ENCODE data around the gene MEGF11. TPM values are rescaled to one million over a fixed set of nuclear protein-coding genes. Genes with fewer than 3 reads are reported as not detected.

MEGF11 gene
- total RNA-seq, 2 experiments from 2014 or later = 3.3 to 6.8 TPM

DNA sequence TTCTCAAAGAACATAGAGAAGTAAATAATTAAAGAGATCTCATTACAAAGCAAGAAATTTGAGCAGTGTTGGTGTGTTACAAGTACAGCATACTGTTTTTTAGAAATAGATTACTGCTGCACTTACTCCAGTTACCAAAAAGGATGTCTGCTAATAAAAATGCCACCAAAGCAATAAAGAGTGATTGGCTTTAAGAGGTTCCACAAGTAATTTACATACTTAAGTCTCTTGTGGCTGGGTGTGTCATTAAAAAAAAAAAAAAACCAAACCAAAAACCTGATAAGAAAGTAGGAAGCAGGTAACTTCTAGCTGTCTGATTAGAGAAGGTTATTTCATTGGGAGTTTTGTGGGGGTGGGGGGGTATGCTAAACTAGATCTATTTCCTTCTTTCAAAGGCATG lies 369.0 kb downstream of the MEGF11 start:
- Histone ChIP-seq H3K9me2 (ENCODE audit: insufficient read depth, low read length) (no peaks in the 10 kb centered on the region), H3K9me3 (ENCODE audit: low read length) (no peaks in the 10 kb centered on the region), H3K4me3 (ENCODE audit: low read depth, low read length, poor library complexity, severe bottlenecking) (no peak overlapping the region), H3K79me2 (ENCODE audit: insufficient read depth, low read depth, low read length) (peaks cover 6% of the 10 kb centered on the region; the same call in 1 of the 2 replicates), H3K4me1 (ENCODE audit: insufficient read depth, low read length, poor library complexity, severe bottlenecking) (peaks cover 20% of the 10 kb centered on the region), H3K27ac (ENCODE audit: low read depth, low read length, poor library complexity, severe bottlenecking) (no peak overlapping the region), H3K36me3 (ENCODE audit: insufficient read depth, low read length) (peaks cover 98% of the 10 kb centered on the region), H2AFZ (ENCODE audit: low read length) (no peak overlapping the region), H3K4me2 (ENCODE audit: low read length) (no peak overlapping the region), H4K20me1 (ENCODE audit: insufficient read depth, low read length) (no peaks in the 10 kb centered on the region)
- TF ChIP-seq, protein P1, sequence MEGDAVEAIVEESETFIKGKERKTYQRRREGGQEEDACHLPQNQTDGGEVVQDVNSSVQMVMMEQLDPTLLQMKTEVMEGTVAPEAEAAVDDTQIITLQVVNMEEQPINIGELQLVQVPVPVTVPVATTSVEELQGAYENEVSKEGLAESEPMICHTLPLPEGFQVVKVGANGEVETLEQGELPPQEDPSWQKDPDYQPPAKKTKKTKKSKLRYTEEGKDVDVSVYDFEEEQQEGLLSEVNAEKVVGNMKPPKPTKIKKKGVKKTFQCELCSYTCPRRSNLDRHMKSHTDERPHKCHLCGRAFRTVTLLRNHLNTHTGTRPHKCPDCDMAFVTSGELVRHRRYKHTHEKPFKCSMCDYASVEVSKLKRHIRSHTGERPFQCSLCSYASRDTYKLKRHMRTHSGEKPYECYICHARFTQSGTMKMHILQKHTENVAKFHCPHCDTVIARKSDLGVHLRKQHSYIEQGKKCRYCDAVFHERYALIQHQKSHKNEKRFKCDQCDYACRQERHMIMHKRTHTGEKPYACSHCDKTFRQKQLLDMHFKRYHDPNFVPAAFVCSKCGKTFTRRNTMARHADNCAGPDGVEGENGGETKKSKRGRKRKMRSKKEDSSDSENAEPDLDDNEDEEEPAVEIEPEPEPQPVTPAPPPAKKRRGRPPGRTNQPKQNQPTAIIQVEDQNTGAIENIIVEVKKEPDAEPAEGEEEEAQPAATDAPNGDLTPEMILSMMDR (conservative IDR thresholded peaks at IDR 0.05; ENCODE audit: low read length) = no peak
- TF ChIP-seq EZH2phosphoT487 (IDR thresholded peaks at IDR 0.05; ENCODE audit: borderline replicate concordance, low read depth, low read length) = no peak
- DNase-seq (ENCODE audit: low spot score) = no peak
- intact Hi-C loops (cut with micrococcal nuclease; ENCODE audit: unreplicated experiment) = no loop called here
- ChIA-PET CTCF (ENCODE audit: unreplicated experiment) (no interaction called here), POLR2A (interaction anchor here (0.6 kb wide), 2 partner anchors 120 to 271 kb away, joined by 3 to 5 read pairs; no protein-coding TSS in a partner anchor)
- no TSS peak for BruUV-seq (replicated peaks)

DNA sequence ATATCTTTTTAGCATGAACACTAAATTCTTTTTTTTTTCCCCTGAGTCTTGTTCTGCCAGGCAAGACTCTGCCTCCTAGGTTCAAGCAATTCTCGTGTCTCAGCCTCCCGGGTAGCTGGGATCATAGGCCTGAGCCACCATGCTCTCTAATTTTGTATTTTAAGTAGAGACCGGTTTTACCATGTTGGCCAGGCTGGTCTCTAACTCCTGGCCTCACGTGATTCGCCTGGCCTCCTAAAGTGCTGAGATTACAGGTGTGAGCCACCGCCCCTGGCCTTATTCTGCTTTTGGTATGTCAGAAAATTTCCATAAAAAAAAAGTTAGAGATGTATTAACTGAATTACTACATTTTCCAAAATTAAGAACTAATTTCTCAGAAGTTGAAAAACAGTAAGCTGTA lies 370.0 kb downstream of the MEGF11 start:
- BruUV-seq (replicated peaks) = no TSS peak
- Histone ChIP-seq H3K36me3 (ENCODE audit: insufficient read depth, low read length) (peaks cover 98% of the 10 kb centered on the region), H3K9me3 (ENCODE audit: low read length) (no peaks in the 10 kb centered on the region), H3K79me2 (ENCODE audit: insufficient read depth, low read depth, low read length) (peaks cover 6% of the 10 kb centered on the region; the same call in 1 of the 2 replicates), H3K4me2 (ENCODE audit: low read length) (no peak overlapping the region), H4K20me1 (ENCODE audit: insufficient read depth, low read length) (no peaks in the 10 kb centered on the region), H3K4me1 (ENCODE audit: insufficient read depth, low read length, poor library complexity, severe bottlenecking) (peaks cover 20% of the 10 kb centered on the region), H3K27ac (ENCODE audit: low read depth, low read length, poor library complexity, severe bottlenecking) (no peak overlapping the region), H2AFZ (ENCODE audit: low read length) (no peak overlapping the region), H3K4me3 (ENCODE audit: low read depth, low read length, poor library complexity, severe bottlenecking) (no peak overlapping the region), H3K9me2 (ENCODE audit: insufficient read depth, low read length) (no peaks in the 10 kb centered on the region)
- no peak for TF ChIP-seq EZH2phosphoT487 (IDR thresholded peaks at IDR 0.05; ENCODE audit: borderline replicate concordance, low read depth, low read length)
- TF ChIP-seq, protein P1 (conservative IDR thresholded peaks at IDR 0.05; ENCODE audit: low read length) = no peak
- no peak for DNase-seq (ENCODE audit: low spot score)
- intact Hi-C loops (cut with micrococcal nuclease; ENCODE audit: unreplicated experiment) = no loop called here
- CTCF ChIA-PET (ENCODE audit: unreplicated experiment) = no interaction called here
- POLR2A ChIA-PET = interaction anchor here (0.6 kb wide), 1 partner anchor 46 kb away, joined by 3 read pairs; no protein-coding TSS in a partner anchor

DNA sequence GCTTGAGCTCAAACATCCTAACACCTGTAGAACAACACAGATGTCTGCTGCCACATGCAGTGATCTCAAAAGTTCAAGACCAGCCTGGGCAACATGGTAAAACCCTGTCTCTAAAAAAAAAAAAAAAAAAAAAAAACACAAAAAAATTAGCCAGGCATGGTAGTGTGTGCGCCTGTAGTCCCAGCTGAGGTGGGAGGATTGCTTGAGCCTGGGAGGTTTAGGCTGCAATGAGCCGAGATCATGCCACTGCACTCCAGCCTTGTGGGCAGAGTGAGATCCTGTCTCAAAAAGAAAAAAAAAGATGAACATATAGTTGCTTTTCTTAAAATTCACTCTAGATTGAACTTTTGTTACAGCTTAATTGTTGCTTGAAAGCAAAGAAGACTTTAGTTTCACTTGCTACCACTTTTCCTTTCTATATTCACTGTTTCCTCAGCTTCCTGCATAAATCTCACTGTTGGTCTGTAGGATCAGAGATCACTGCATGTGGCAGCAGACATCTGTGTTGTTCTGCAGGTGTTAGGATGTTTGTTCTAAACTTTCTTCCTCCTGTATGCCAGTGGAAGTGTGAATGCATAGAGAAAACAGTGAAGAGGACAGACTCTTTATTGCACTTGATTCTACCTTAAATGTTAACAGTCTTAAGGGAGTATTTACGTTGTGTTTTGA lies 371.6 kb downstream of the MEGF11 start:
- BruUV-seq (replicated peaks) = no TSS peak

More for the DNA sequence above, 371.6 kb downstream of the MEGF11 start:
- H4K20me1 ChIP-seq (ENCODE audit: insufficient read depth, low read length) = no peaks in the 10 kb centered on the region
- peaks cover 98% of the 10 kb centered on the region for H3K36me3 ChIP-seq (ENCODE audit: insufficient read depth, low read length)
- H3K4me3 ChIP-seq (ENCODE audit: low read depth, low read length, poor library complexity, severe bottlenecking) = no peak overlapping the region
- CTCF ChIA-PET (ENCODE audit: unreplicated experiment) = no interaction called here
- POLR2A ChIA-PET = interaction anchor here (0.6 to 1.3 kb wide), 4 partner anchors 13 to 176 kb away, joined by 3 to 6 read pairs (median 4); partner anchors contain the start of gene RAB11A
- no peaks in the 10 kb centered on the region for H3K9me3 ChIP-seq (ENCODE audit: low read length)
- intact Hi-C loops (cut with micrococcal nuclease; ENCODE audit: unreplicated experiment) = no loop called here
- H3K4me2 ChIP-seq (ENCODE audit: low read length) = peak overlapping the region; percentile 15; the same call in 1 of the 2 replicates
- H3K4me1 ChIP-seq (ENCODE audit: insufficient read depth, low read length, poor library complexity, severe bottlenecking) = peaks cover 20% of the 10 kb centered on the region
- H3K79me2 ChIP-seq (ENCODE audit: insufficient read depth, low read depth, low read length) = peaks cover 11% of the 10 kb centered on the region; the same call in 1 of the 2 replicates
- no peaks in the 10 kb centered on the region for H3K9me2 ChIP-seq (ENCODE audit: insufficient read depth, low read length)
- no peak overlapping the region for H2AFZ ChIP-seq (ENCODE audit: low read length)
- H3K27ac ChIP-seq (ENCODE audit: low read depth, low read length, poor library complexity, severe bottlenecking) = peak overlapping the region; percentile 39
- DNase-seq (ENCODE audit: low spot score) = peak; percentile 44
- TF ChIP-seq, protein P1 (conservative IDR thresholded peaks at IDR 0.05; ENCODE audit: low read length) = no peak
- no peak for TF ChIP-seq EZH2phosphoT487 (IDR thresholded peaks at IDR 0.05; ENCODE audit: borderline replicate concordance, low read depth, low read length)
